ENCODE measurements around the gene C6orf89.
"Not testable (repeated sequence)": the region's sequence is repeated elsewhere in the genome, so short reads cannot be mapped to it uniquely, and the experiment has no call there.

The C6orf89 gene

DNA sequence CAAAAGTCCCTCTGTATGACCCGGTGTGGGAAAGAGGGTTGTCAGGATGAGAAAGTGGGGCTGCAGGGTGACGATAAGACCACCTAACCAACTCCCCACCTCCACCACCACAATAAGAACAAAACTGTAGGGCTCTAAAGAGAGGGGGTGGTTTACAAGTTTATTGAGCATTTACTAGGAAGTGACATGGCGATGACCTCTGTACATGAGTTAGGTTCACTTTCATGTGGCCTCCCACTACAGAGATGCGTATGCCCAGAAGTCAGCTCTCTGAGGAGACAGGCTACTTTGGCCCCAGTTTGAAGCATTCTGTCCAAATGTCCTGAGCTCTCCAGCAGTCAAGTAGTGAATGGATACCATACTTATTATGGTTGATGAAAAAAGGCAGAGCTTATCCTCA lies 40.1 kb downstream of the C6orf89 start:
- DNase-seq = no peak

DNA sequence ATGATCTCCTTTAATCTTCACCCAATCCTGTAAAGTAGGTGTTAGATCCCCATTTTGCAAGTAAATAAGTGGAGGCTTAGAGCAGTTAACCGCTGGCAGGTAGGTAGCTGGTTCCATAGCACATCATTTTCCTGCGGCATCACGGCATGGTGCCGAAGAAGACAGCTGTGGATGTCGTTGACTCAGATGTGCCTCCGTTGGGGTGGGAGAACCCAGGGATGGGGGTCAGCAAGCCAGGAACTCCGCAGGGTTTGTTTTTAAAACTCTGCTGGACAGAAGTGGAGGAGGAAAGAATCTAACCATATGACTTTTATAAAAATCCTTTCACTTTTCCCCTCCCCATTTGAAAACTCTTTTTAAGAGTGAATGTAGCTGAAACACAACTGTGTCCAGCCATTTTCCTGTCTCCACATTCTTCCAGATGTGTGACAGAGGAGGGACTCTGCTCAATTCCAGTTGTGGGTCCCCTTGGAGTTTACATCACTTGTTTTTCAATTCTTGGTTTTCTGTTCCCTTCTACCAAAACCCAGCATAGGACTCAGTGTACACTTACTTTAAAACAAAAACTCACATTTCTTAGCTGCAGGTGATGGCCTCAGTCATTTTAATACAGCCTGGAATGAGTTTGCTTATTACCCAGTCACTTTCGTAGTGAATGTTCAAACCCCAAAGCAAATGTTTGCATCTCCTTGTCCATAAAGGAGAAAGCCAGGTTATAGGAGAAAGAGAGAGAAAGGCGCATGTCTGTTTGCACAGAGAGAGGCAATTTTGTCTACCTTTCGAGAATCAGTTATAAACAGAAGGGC lies 41.2 kb downstream of the C6orf89 start:
- DNase-seq = no peak

- no peak for DNase-seq
Measured at GRCh38 chr6:36927691-36928546, 42.2 kb downstream of the C6orf89 start.

- DNase-seq = no peak
Measured at GRCh38 chr6:36928547-36928918, 42.8 kb downstream of the C6orf89 start.

GRCh38 chr6:36929152-36929551 lies 43.4 kb downstream of the C6orf89 start:
- DNase-seq = no peak

GRCh38 chr6:36929607-36930006 lies 43.9 kb downstream of the C6orf89 start:
- DNase-seq = peak in 1 of 2 experiments; percentile 17

DNA sequence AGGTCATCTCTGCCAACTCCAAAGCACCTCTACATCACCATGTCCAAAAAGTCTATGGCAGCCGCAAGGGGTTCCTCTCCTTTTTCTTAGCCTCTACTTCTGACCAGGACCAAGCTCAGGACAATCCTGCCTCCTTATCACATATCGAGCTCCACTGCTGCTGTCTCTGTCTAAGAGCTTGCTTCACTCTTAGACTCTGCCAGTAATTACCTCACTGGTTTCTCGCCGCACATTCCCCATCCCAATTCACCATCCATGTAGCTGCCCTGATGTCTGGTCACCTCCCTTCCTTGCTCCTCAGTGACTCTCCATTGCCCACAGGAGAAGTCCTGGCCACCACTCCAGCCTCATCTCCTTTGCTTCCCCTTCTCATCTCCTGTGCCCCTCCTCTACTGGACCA lies 44.7 kb downstream of the C6orf89 start:
- no peak for DNase-seq

DNA sequence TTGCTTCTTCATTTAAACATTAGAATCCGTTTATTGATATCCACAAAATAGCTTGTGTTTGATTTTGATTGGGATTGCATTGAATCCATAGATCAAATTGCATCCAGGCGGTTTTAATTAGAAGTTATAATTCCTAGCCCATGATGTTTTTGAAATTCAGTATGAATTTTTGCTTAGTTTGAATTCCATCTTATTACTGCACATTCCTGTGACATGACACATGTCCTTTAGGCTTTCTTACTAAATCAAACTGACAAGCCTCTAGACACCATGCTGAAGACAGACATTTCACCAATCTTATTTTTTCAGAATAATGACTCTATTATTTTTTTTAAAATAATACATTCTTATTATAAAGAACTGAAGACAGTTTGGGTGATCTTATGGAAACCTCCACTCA lies 47.4 kb downstream of the C6orf89 start:
- DNase-seq = no peak

DNA sequence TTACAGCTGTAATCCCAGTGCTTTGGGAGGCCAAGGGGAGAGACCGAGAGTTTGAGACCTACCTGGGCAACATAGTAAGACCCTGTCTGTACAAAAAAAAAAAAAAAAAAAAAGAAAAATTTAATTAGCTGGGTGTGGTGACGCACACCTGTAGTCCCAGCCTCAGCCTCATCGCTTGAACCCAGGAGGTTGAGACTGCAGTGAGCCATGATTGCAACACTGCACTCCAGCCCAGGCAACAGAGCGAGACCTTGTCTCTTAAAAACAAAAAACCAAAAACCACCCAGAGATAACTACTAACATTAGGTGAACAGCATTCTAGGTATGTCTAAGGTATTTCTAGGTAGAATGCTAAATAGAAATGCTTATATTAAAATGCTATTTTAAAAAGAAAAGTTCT lies 47.8 kb downstream of the C6orf89 start:
- no peak for DNase-seq

DNA sequence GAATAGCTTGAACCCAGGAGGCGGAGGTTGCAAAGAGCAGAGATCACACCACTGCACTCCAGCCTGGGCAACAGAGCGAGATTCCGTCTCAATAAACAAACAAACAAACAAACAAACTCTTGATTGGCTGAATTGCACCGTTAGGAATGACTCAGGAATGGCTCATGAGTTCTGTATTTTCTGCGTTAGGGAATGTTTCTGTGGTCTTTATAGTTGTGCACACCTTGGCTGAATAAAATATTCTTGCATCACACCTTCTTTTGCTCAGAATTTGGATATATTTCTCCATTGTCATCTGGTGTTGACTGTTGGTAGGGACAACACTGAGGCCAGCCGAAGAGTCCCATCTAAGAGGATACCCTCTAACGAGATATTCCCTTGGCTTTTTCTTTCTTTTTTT lies 49.1 kb downstream of the C6orf89 start:
- DNase-seq = no peak

DNA sequence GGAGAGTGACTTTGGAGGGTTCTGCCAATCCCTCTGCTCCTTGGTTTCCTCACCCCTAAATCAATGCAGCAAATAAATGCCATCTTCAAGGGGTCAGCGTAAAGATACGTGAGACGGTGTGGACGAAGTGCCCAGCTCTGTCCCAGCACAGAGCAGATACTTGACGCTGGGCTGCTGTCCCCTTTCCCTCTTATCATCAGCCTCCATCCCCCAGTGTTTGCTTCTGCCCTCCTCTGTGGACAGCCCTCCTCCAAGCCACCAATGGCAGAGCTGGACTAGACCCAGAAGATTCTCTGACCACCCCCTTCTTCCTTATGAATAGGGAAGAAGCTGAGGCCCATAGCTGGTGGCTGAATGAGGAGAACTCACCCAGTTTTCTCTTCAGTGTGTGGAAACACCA lies 51.1 kb downstream of the C6orf89 start:
- DNase-seq = no peak

GRCh38 chr6:36937896-36938295 lies 52.1 kb downstream of the C6orf89 start:
- no peak for DNase-seq

DNA sequence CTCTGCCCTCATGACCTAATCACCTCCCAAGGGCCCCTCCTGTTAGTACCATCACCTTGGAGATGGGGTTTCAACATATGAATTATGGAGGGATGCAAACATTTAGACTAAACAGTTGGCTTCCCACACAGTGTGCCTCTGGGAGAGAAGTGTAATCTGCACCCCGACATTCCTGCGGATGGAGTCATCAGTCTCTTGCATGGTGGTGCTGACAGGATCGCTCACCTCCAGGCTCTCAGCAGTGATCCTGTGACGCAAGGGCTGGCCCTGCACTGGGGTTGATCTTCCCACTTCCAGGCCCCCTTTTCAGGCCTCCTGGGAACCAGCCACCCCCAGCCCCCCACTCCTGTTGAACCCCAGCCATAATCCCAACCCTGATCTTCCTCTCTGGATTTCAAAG lies 52.8 kb downstream of the C6orf89 start:
- no peak for DNase-seq

DNA sequence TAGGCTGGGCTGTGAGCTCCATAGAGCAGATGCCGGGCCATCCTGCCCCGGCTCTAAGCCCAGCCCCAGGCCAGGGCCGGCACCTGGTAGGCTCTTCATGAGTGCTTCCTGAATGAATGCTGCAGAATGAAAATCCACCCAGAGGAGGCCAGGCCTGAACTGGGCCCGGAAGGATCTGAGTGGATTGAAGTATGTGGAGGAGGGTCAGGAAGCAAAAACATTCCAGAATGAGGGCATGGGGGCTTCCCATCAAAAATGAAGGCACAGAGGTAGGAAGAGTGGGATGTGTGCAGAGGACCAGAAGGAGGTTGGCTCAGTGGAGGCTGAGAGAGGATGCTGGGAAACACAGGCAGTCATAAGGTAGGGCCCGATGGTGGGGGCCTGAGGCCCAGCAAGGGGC lies 53.3 kb downstream of the C6orf89 start:
- DNase-seq = not testable (repeated sequence)

DNA sequence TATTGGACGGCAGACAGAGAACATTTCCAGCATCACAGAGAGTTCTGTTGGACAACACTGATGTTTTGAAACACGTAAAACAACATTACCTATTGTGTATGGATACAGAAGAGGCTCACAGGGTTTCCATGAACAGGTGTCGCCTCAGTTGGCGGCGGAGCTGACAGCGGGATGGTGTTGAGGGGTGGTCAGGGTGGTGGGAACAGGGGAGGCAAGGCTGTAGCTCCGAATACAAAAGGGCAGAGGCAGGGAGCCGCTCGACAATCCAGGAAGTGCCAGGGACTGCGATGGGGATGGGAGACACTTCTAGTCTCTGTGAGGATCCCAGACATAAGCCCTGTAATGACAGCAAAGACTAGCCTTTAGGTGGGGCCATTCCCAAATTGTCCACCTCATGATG lies 54.3 kb downstream of the C6orf89 start:
- DNase-seq = no peak

DNA sequence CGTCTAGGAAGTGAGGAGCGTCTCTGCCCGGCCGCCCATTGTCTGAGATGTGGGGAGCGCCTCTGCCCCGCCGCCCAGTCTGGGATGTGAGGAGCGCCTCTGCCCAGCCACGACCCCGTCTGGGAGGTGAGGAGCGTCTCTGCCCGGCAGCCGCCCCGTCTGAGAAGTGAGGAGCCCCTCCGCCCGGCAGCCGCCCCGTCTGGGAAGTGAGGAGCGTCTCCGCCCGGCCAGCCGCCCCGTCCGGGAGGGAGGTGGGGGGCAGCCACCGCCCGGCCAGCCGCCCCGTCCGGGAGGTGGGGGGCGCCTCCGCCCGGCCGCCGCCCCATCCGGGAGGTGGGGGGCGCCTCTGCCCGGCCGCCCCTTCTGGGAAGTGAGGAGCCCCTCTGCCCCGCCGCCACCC lies 55.8 kb downstream of the C6orf89 start:
- DNase-seq = not testable (repeated sequence)

- not testable (repeated sequence) for DNase-seq
Measured at GRCh38 chr6:36942329-36942728, 56.6 kb downstream of the C6orf89 start.

DNA sequence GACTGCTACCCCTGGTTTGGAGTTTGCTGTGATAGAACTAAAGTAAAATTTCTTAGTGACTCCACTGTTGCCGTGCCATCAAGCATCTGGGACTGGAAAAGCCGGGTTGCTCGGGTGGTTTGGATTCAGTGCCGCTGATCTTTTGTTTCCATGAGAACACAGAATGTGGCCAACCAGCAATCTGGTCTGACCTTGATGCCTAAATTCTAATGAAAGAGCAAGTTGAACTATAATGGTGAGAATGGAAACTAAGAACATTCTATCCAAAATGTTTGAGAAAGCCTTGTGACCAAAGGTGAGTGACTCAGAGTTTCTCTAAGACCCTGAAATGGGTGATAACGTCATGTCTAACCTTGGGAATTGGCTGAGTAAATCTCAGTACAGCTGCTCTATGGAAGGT lies 58.9 kb downstream of the C6orf89 start:
- DNase-seq = no peak

GRCh38 chr6:36945301-36945700 lies 59.5 kb downstream of the C6orf89 start:
- DNase-seq = no peak

- peak in 1 of 2 experiments; percentile 41 for DNase-seq
Measured at GRCh38 chr6:36946526-36946925, 60.8 kb downstream of the C6orf89 start.

- peak in 1 of 2 experiments; percentile 28 for DNase-seq
Measured at GRCh38 chr6:36947570-36948351, 62.0 kb downstream of the C6orf89 start.

DNA sequence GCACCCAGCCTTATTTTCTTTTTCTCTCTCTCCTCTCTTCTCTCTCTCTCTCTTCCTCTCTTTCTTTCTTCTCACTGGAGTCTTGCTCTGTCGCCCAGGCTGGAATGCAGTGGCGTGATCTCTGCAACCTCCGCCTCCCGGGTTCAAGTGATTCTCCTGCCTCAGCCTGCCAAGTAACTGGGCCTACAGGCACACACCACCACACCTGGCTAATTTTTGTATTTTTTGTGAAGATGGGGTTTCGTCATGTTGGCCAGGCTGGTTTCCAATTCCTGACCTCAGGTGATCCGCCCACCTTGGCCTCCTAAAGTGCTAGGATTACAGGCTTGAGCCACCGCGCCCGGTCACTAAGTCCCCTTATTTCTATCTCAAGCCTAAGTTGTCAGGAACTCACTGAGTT lies 63.3 kb downstream of the C6orf89 start:
- not testable (repeated sequence) for DNase-seq

DNA sequence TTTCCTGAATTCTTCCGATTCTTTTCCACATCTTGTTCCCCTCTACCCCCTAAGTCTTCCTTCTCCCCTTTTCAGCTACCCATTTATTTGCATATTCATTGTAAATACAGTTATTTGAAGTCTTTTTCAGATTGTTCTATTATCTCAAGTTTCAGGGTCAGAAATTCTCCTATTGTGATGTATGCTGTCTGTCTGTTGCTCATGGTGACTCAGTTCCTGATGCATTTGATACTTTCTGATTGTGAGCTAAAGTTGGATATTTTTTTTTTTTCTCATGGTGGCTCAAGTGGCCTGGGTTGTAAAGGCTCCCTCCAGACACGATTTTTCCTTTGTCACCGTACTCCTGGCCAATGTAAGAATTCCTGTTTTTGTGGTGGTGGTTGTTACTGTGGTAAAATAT lies 63.9 kb downstream of the C6orf89 start:
- DNase-seq = no peak

GRCh38 chr6:36953931-36954261 lies 68.1 kb downstream of the C6orf89 start:
- no peak for DNase-seq

All from NCI-H526 (cell line).